GM18909 (cell line): ENCODE measurements around the gene PTPA.
"Not testable (repeated sequence)": the region's sequence is repeated elsewhere in the genome, so short reads cannot be mapped to it uniquely, and the experiment has no call there.

Experiments used
- ATAC-seq: cut with Tn5 transposase; IDR thresholded peaks from one replicate; pipeline ENCODE4 v1.9.1; 2021; ENCODE audit warnings: mild to moderate bottlenecking; ENCODE audit not compliant: unreplicated experiment, poor library complexity

Gene PTPA

GRCh38 chr9:129149442-129149841 lies 38.2 kb downstream of the PTPA start:
- ATAC-seq = no peak

GRCh38 chr9:129150122-129150521 lies 38.9 kb downstream of the PTPA start:
- no peak for ATAC-seq

DNA sequence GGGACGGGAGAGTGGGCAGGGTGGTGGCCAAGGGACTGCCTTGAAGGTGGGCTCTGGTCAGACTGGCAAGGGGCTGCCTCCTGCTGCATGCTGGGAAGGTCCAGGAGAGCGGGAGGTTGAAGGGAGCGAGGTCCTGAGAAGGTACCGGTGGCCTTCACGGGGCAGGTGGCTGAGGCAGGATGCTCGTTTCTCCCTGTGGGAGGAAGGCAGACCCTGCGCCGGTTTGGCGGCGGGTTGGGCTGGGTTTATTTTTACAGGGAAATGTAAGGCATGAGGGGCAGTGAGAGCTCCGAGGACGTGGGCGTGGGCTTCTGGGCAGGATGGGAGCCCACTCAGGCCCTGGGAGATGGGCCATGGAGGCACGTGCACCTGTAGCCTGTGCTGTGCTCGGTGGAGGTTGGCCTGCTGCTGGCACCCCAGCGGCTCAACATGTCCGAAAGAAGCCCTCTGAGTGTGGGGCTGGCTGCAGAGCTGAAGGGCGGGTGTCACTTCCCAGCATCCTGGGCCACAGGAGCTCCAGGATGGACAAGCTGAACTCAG lies 39.5 kb downstream of the PTPA start:
- no peak for ATAC-seq

DNA sequence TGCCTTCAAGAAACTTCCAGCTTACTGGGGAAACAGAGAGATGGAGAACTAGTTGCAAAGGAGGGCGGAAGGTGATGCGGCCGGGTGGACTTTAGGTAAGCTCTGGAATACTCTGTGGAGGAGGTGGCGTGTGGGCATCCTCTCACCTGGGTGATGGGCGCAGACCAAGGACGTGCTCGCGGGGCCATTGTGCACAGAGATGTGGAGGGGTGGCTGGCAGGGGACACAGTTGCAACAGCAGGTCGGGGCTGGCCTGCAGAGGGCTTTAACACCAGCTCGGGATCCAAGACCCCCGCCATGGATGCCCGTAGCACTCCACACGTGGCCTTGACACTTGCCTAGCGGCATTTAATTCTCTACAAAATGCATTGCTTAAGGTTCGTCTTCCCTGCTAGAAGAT lies 40.3 kb downstream of the PTPA start:
- no peak for ATAC-seq

- no peak for ATAC-seq
Measured at GRCh38 chr9:129154866-129155477, 43.8 kb downstream of the PTPA start.

- ATAC-seq = no peak
Measured at GRCh38 chr9:129156163-129156562, 44.9 kb downstream of the PTPA start.

- no peak for ATAC-seq
Measured at GRCh38 chr9:129160712-129161533, 49.7 kb downstream of the PTPA start.

DNA sequence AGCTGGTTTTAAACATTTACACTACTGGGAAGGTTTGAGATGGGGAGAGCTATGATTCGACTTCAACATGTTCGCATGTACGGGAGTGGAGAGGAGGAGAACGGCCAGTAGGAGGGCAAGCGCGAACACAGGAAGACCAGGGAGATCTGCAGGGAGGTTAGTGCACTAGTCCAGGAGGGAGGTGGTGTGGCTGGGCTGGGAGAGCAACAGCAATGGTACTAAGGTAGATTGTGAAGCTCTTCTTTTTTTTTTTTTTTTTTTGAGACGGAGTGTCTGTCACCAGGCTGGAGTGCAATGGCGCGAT lies 50.3 kb downstream of the PTPA start:
- no peak for ATAC-seq

DNA sequence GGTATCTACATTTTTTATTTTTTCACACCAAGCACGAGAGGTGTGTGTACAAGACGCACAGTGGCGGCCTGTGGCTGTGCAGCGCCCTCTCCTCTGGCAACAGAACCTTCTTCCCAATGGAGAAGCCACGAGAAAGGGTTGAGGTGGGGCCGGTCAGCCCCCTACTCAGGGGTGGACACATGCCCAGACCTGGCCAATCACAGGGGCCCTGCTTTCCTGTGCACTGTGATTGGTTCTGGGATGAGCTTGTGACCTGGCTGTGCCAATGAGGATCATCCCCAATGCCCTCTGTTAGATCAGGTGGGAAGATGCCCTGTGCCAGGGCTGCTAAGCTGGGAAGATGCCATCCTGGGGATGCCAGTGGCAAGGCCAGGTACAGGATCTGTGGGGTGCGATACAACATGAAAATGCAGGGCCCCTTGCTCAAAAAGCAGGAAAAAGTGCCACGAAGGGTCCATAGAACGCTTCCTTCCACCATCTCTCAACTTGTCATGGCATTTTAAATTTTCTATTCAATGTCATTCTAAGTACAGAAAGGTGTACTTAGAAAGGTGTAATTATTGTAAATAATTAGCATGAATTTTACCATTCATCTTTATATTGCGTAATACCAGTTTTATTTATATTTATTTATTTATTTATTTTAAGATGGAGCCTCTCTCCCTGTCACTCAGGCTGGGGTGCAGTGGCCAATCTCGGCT lies 51.4 kb downstream of the PTPA start:
- ATAC-seq = no peak

- ATAC-seq = not testable (repeated sequence)
Measured at GRCh38 chr9:129163198-129163670, 52.0 kb downstream of the PTPA start.

DNA sequence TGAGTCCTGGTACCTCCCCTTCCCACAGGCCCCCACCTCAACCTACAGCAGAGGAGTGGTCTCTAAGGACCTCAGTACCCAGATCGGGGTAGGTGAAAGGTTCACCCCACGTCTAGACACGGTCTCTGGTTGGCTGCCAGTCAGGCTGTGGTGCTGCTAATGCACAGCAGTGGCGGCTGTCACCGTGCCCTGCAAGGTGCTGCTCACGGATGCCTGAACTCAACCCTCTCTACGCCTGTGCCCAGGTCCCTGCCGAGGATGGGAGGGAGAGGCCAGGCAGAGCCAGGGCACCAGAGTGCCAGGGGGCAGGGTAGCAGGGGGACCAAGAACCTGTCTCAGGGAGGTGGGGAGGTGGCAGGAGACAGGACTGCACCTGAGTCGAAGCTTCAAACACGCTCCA lies 52.5 kb downstream of the PTPA start:
- ATAC-seq = no peak

DNA sequence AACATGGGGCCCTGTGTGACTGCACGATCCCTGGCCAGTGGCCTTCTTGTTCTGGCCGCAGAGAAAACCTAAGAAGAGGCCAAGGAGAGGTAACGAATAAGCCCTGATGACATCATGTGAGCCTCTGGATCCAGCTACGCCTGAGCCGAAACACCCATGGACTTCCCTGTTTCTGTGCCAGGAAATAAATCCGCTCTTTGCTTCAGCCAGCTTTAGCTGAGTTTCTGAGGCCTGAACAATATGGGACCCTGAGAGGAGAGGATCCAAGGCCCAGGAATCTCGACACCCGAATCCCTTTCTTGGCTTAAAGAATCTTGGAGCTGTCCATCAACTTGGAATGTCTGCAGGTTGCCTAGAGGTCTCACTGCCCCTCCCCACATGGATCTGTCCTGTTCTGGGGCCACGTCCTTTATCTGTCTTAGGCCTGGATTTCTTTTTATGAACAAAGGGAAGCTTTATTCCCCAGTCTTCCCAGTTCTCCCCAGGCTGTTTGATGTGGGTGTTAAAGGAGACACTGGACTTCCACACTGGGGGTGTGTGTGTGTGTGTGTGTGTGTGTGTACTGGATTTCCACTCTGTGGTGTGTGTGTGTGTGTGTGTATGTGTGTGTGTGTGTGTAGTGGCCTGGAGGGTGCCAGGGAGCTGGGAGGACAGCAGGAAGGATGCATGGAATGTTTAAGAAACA lies 53.2 kb downstream of the PTPA start:
- no peak for ATAC-seq

DNA sequence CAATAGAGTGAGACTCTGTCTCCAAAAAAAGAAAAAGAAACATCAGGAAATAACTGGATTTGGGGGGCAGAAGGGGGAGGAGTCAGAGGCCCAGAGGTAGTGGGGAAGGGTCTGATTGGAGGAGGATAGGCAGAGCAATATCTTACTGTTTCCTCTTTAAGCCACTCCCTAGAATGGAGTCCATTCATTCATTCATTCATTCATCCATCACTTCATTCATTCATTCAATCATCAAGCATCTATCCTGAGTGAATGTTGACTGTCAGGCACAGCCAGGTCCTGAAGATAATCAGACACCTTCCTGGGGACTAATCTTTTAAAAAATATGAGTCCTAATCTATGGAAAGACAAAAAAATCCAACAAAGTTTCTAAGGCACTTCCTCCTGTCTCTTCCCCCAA lies 54.0 kb downstream of the PTPA start:
- no peak for ATAC-seq

DNA sequence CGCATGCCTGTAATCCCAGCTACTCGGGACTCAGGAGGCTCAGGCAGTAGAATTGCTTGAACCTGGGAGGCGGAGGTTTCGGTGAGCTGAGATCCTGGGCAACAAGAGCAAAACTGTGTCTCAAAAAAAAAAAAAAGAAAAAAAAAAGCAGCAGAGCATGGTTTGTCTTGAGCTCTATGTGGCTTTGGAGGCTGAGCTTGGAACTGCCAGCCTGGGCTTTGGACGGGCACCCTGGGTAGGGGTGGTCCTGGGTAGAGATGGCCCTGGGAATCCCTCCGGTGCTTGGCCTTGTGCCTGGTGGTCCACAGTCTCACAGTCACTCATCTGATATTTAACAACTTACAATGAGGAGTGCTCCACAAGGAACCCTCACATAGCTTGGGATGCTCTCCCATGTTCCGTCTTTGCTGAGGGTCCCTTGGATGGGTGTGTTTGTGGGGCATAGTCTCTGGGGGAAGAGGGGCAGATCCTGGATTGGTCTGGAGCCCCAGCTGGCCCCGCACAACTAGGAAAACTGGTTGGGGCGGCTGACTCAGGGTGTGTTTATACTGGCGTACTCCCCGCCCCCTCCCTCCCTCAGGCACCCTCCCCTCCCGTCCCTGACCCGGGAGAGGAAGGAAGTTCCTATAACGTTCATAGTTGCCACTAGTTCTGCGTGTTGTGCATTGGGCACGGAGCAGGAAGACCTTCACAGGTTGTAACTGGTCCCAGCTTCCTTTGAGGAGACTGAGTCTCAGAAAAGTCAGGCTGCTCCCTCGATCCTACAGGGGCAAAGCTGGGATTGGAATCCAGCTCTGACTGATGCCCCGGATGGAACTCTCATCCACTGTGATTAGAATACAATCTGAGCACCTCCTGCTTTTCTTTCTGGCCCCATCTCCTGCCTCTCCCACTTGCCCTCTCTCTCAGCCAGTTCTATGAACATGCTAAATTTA lies 55.7 kb downstream of the PTPA start:
- ATAC-seq = no peak

DNA sequence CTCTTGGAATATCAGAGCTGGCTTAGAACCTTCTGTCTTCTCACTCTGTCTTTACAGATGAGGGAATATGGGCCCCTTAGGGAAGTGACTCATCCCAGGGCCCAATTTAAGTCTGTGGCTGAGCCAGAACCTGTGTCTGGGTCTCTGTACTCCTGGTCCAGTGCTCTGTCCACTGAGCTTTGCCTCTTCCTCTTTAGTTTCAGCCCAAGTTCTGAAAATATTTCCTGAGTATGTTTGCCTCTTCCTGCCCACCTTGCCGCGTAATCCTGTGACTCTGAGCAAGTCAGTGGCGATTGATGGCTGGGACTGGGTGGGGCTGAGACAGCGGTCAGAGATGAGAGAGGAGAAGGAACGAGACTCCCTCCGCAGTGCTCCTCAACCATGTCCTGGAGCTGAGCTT lies 59.0 kb downstream of the PTPA start:
- ATAC-seq = no peak

- ATAC-seq = no peak
Measured at GRCh38 chr9:129171993-129172751, 61.0 kb downstream of the PTPA start.

DNA sequence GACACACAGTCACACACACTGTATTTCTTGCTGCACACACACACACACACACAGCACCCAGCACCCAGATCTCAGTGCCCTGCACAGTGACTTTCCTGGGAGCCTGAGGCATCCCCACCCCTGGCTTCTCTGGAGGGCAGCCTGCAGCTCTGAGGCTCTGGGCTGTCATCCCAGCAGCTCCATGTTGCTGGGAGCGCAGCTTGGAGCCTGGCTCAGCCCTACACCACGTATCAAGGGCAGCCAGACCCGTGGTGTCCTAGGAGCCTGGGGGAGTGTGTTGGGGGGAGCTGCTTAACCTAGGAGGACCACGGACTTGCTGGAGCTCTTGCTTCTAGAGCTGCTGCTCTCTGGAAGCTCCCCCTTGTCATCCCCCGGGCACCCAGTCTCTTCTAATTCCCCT lies 61.6 kb downstream of the PTPA start:
- no peak for ATAC-seq

- ATAC-seq = no peak
Measured at GRCh38 chr9:129173296-129174101, 62.3 kb downstream of the PTPA start.
